NCI-H69 (cell line): Measurements from ENCODE around the gene SYVN1.
A peak's percentile ranks its signal among the peaks of the same experiment; 100 is the strongest.

ENCODE experiments used
- DNase-seq: peaks from one replicate; lab custom pipeline; 2025; lab: John Stamatoyannopoulos, UW

The SYVN1 gene

DNA sequence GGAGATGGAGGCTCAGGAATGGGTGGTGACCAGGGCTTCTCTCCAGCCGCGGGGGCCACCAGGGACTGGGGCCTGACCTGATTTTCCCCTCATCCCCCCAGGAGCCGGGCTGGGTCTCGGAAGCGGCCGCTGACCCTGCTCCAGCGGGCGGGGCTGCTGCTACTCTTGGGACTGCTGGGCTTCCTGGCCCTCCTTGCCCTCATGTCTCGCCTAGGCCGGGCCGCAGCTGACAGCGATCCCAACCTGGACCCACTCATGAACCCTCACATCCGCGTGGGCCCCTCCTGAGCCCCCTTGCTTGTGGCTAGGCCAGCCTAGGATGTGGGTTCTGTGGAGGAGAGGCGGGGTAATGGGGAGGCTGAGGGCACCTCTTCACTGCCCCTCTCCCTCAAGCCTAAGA lies 46.5 kb downstream of the SYVN1 start:
- no peak for DNase-seq

DNA sequence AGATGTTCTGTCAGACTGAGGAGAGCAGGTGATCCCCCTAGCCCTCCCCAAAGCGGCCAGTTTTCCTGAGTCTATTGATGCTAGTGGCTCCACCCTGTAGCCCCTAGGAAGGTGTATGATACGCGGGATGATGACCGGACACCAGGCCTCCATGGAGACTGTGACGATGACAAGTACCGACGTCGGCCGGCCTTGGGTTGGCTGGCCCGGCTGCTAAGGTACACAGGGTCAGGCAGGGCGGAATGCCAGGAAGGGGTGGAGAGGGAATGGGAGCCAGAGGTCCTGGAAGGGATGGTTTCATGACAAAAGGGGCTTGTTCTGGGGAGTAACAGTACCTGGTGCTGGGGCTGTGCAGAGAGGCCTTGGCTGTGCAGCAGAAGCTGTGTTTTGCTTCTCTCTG lies 47.1 kb downstream of the SYVN1 start:
- DNase-seq = no peak

- no peak for DNase-seq
Measured at GRCh38 chr11:65086809-65087208, 47.5 kb downstream of the SYVN1 start.

- no peak for DNase-seq
Measured at GRCh38 chr11:65085446-65085845, 48.9 kb downstream of the SYVN1 start.

GRCh38 chr11:65084598-65085375 lies 49.5 kb downstream of the SYVN1 start:
- DNase-seq = no peak

GRCh38 chr11:65083834-65084597 lies 50.3 kb downstream of the SYVN1 start, which contains the start of the genes CDCA5 and ZFPL1:
Gene CDCA5 (minus strand): TSS chr11:65084040. CDS start chr11:65083978, 62 bp downstream.
Gene ZFPL1 (plus strand): TSS chr11:65084222. CDS start chr11:65084699, 477 bp downstream.
- peak; percentile 98 for DNase-seq

DNA sequence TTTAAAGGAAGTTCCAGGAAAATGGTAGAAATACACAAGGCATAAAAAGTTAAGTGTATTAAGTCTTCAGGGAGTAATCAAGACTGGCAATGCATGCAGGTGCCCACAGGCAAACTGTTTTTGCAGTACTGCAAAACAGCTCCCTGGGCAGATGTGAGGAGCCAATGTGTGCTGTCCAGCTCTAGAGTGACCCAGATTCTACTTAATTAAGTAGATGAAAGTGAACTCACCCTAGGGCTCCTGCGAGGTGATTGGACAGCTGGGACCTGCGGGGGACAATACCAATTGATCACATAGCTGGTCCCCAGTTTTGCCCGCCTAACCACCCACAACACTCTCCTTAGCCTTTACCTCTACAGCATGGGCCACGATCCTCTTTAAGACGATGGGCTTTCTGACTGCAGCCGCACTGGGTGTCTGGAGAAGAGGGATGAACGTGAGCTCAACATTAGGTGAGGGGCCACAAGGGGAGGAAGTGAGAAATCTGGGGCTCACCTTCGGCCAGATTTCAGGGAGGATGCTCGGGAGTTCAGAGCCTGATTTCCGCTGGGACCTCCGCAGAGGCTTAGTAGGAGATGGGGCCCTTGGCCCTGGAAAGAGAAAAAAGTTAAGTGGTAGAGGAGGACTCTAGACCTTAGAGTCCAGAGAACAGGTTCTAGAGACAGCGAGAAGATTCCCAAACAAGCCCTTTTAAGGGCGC lies 51.0 kb downstream of the SYVN1 start:
- DNase-seq = no peak

DNA sequence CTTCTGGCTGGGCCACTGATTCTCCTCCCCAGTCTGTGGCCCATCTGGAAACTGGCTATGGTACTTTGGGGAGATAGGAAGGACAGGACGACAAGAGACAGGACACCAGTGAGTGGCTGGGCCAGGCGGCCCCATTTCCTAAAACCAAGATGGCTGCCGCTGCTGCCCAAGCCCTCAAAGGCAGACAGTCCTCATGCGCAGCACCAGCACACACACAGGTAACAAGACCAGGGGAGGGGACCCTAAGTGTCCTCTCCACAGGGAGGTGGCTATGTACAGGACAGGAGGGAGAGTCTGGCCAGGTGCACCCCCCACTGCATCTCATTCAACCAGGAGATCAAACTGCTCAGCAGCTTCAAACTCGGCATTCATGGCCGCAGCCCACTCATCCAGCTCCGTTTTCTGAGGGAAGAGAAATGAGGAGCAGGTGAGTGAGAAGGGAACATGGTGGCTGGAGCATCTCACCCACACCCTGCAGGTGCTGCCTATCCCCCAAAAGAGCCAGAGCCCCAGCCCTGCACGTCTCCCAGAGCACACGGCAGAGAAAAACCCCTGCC lies 55.5 kb downstream of the SYVN1 start:
- no peak for DNase-seq

GRCh38 chr11:65078151-65078550 lies 56.2 kb downstream of the SYVN1 start:
- DNase-seq = peak; percentile 62

- peak; percentile 23 for DNase-seq
Measured at GRCh38 chr11:65077451-65077850, 56.9 kb downstream of the SYVN1 start.
